GM21423 (cell line): Measurements from ENCODE around the gene SPAG4.

Source experiments
- ATAC-seq: cut with Tn5 transposase; IDR thresholded peaks from one replicate; pipeline ENCODE4 v1.9.1; 2021; ENCODE audit warnings: mild to moderate bottlenecking, moderate library complexity; ENCODE audit not compliant: unreplicated experiment

SPAG4 gene

GRCh38 chr20:35615667-35616464, at the start of gene SPAG4:
SPAG4 (plus strand) TSS chr20:35615829; CDS start chr20:35616004, 175 bp downstream.
- peak; percentile 68 for ATAC-seq

GRCh38 chr20:35568645-35569044, 47.0 kb upstream of the SPAG4 start:
- no peak for ATAC-seq

DNA sequence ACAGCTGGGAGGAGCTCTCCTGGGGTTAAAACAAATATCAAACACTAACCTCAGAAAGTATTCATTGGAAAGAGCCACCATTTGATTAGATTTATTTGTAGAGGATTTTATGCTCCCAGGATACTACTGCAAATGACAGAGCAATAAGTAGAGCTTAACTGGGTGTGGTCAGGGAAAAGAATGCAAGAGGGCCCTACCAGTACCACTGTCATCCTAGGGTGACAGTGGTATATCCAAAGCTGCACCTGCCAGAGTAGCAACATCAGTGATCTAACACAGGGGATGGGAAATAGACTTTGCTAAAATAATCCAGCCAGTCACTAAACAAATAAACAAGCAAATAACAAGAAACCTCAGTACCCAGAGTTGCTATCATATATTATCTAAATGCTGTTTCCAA, 44.1 kb upstream of the SPAG4 start:
- no peak for ATAC-seq

GRCh38 chr20:35572838-35573237, 42.8 kb upstream of the SPAG4 start:
- no peak for ATAC-seq

DNA sequence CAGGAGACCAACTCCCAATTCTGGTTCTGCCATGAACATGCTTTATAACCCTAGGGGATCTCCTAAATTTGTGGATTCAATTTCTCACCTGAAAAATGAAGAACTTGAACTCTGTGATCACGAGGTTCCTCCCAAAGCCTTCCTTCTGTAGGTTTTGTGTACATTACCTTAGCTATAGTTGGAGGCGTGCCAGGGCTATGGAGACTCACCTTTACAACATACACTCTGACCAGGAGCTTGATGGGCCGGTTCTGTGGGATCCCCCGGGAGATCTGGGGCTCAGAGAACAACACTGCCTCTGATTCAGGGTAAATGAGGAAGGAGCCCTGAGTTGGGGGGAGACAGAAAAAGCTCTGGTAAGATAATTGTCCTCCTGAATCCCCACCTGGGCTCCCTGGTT, 39.7 kb upstream of the SPAG4 start:
- no peak for ATAC-seq

GRCh38 chr20:35576816-35577215, 38.8 kb upstream of the SPAG4 start:
- no peak for ATAC-seq

GRCh38 chr20:35578469-35578868, 37.2 kb upstream of the SPAG4 start:
- ATAC-seq = no peak

DNA sequence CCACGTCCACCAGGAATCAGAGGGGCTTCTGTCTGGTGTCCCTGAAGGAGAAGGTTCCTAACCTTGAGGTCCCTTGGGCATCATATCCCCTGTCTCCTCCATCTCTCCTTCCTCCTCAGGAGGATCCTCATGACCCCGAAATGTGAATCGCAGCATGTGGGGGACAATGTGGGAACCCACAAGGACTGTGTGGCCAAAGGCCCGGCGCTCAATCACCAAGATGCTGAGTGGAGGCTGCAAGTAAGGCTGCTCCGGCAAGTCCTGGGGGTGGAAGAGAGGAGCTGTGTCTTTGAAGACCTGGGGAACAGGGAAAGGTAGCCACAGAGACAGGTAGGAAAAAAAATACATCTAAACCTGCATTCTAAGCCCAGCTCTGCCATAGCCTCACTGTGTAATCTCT, 36.4 kb upstream of the SPAG4 start:
- no peak for ATAC-seq

DNA sequence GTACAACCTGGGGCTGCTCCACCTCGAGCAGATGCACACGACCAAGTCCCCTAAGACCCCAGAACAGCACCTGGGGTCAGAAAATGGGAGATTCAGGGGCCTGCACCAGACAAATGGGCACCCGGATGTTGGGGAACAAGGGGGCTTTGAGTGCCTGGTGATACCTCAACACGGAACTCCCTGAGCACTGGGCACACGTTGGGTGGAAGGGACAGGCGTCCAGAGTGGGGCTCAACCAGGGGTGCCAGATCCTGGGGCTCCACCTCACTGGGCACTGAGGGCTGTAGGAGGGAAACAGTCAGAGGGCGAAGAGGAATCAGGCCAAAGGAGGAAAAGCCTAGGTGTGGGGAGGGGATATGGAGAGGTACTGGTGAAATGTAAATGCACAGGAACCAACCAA, 33.5 kb upstream of the SPAG4 start:
- ATAC-seq = no peak

GRCh38 chr20:35582741-35583404, 32.8 kb upstream of the SPAG4 start:
- ATAC-seq = no peak

DNA sequence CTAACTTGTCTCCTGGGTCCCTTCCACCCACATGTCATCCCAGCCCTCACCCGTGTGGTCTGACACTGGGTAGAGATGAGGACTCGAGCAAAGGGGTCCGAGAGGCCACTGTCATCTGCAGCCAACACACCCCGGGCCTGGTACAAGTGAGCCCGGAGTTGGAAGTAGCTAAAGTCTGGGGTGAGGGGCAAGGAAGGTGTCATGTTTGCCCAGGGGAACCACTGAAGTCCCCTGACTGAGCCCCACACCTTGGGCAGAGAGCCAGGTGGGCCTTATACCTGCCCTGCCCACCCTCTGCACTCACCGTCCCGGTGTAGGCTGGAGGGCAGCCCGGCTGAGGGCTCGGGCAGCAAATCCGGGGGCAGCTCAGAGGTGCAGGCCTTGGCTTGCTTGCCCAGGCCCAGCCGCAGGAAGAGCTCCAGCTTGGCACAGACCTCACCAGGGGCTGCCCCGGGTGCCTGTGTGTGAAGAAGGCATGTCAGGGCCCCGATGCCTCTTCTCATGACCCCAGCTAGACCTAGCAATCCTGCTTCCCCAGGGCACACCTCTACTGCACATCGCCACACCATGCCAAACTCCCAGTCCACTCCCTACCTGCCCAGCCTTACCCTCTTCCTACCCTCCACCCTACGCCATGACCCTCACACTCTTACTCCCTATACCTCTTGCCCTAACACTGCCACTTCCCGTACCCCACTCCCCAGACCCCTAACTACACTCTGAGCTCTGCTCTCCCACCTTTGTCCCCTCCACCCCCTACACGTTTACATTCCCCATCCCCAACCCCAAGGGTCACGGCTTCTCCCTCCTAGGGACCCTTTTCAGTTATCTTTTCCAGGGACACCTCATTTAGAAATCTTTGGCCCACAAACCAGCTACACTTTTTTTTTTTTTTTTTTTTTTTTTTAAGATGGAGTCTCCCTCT, 31.7 kb upstream of the SPAG4 start:
- no peak for ATAC-seq

GRCh38 chr20:35586751-35587425, 28.7 kb upstream of the SPAG4 start:
- ATAC-seq = no peak

- no peak for ATAC-seq
These were observed 28.2 kb upstream of the SPAG4 start for GRCh38 chr20:35587436-35587835.

- no peak for ATAC-seq
These were observed 27.2 kb upstream of the SPAG4 start for GRCh38 chr20:35588397-35588796.

GRCh38 chr20:35592339-35592974, 23.2 kb upstream of the SPAG4 start:
- no peak for ATAC-seq

DNA sequence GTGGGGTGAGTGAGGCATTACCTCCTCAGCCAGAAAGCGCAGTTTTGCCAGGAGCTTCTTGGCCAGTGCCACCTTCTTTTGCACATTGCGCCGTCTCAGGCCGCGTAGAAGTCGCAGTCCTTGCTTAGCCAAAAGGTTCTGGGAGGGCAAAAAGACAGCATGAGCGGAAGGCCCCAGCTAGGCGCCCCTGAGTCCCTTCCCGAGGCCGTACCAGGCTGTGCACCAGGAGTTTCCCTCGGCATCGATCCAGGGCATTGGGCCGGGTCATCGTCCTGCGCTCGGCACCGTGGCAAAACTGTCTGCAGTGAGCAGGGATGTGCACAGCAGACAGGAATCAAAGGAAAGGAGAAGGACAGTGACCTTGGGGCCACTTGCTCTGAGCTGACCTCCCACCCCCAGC, 20.2 kb upstream of the SPAG4 start:
- ATAC-seq = no peak

DNA sequence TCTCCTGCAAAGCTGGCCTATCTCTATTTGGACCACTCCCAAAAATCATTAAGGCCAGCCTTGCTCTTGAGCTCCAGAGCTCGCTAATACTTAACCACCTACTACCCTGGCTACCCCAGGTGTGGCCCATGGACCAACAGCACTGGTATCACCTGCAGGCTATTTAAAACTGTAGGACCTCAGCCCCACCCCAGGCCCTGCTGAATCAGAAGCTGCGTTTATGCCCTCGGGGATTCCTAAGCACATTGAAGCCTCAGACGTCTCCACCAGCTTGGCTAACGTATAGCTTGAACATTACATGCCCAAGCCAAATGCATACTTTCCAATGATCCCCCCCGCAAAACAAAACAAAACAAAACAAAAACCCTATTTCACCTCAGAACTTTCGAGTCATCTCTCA, 19.7 kb upstream of the SPAG4 start:
- ATAC-seq = no peak

DNA sequence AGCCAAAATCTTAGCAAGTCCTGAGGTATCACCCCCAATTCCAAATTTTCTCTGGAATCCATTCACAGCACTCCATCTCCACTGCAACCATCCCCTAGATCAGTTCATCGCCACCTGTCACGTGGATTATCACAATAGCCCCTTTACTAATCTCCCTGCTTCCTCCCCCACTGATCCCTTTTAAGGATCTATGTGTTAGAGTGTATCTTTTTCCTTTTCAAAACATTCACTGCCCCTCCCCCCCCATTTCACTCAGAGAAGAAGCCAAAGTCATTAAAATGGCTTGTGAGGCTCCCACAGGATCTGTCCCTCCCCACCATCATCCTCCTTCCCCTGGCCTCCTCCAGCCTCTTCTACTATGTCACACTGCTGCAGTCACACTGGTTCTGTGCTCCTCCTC, 18.4 kb upstream of the SPAG4 start:
- no peak for ATAC-seq

DNA sequence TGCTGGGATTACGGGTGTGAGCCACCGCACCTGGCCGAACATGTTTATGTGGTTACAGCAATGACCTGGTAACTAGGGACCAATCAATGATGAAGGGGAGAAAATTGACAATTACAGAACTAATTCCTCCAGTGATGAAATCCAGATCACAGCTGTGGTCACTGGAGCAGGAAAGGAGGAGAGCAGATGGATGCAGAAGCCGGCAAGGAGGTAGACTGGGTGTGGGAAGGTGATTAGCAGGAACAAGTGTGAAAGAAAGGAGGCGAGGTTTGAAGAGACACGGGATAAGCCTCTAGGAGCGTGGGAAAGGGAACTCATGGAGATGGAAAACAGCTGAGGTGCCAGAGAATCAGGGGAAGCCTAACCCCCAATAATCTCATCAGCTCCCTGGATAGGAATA, 17.2 kb upstream of the SPAG4 start:
- no peak for ATAC-seq
